ENCODE results near the gene PLEKHA8. TPM values are rescaled to one million over a fixed set of nuclear protein-coding genes. Genes with fewer than 3 reads are reported as not detected.

PLEKHA8 gene
- total RNA-seq (2022) (12.0 and 16.2 TPM in 2 replicates), Bru-seq, nascent RNA (percentile 60 among the genes with signal in this experiment), BruChase-seq, experiment 1, labeled RNA remaining after a 6-hour chase (percentile 69 among the genes with signal in this experiment), BruChase-seq, experiment 2, labeled RNA remaining after a 2-hour chase (percentile 73 among the genes with signal in this experiment)
- long read RNA-seq, full-length matches to known transcripts: 20 of 30 reads
- long read RNA-seq, partial matches to known transcripts: 0 of 30 reads
- long read RNA-seq, other reads (novel, unspliced or antisense): 10 of 30 reads

- BruUV-seq (replicated peaks): no TSS peak
- peak; percentile 85 for DNase-seq (ENCODE audit: unreplicated experiment)
- H3K27ac Mint-ChIP-seq (ENCODE audit: low read depth, unreplicated experiment): peak within 1 kb of the TSS; percentile 92
- H3K4me3 Mint-ChIP-seq (ENCODE audit: unreplicated experiment): no peak within 1 kb of the TSS
- CTCF ChIA-PET: interaction anchor here (0.6 to 1.1 kb wide), 4 partner anchors 42 to 1973 kb away, joined by 3 to 4 read pairs (median 3); partner anchors contain the start of gene MTURN
- intact Hi-C loops (cut with micrococcal nuclease): loop anchor here (2.0 kb wide), 1 partner anchor 35 kb away; no protein-coding TSS in a partner anchor
- H3K9me3 Mint-ChIP-seq (ENCODE audit: unreplicated experiment): no peaks in the 10 kb centered on the region
- TF ChIP-seq CTCF (IDR thresholded peaks at IDR 0.05; ENCODE audit: unreplicated experiment): no peak
- H3K36me3 Mint-ChIP-seq (ENCODE audit: insufficient read depth, unreplicated experiment): no peaks in the 10 kb centered on the region
- H3K27me3 Mint-ChIP-seq (ENCODE audit: insufficient read depth, unreplicated experiment): no peaks in the 10 kb centered on the region
- POLR2A ChIA-PET: interaction anchor here (0.7 to 3.8 kb wide), 22 partner anchors 9 to 465 kb away, joined by 3 to 40 read pairs (median 4); partner anchors contain the start of genes MTURN and PRR15
- H3K4me1 Mint-ChIP-seq (ENCODE audit: insufficient read depth, unreplicated experiment): peaks cover 21% of the 10 kb centered on the region
Measured at GRCh38 chr7:30028216-30028748, at the start of gene PLEKHA8. Gene PLEKHA8 (plus strand): TSS chr7:30028412. CDS start chr7:30028763, 351 bp downstream.

DNA sequence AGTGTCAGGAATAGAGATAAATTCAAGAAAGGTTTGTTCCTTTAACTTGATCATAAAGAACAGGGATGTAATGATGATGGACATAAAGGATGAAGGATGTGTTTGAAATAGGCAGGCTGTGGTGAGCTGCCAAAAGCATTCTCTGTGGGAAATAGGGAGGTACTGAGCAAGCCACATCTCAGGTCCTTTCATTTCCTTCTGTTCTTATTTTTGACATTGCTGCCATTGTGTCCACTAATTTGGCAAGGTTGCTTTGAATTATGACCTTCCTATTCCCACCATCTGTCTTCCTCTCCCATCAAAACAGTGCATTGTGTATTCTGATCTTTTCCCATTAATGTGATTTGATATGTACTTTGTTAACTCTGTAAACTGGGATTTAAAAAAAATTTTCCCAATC is 48.1 kb upstream of the PLEKHA8 start:
- Mint-ChIP-seq H3K36me3 (ENCODE audit: insufficient read depth, unreplicated experiment) (no peaks in the 10 kb centered on the region), H3K4me1 (ENCODE audit: insufficient read depth, unreplicated experiment) (no peaks in the 10 kb centered on the region), H3K27me3 (ENCODE audit: insufficient read depth, unreplicated experiment) (no peaks in the 10 kb centered on the region), H3K4me3 (ENCODE audit: unreplicated experiment) (no peak overlapping the region), H3K27ac (ENCODE audit: low read depth, unreplicated experiment) (no peak overlapping the region), H3K9me3 (ENCODE audit: unreplicated experiment) (no peaks in the 10 kb centered on the region)
- POLR2A ChIA-PET: interaction anchor here (0.6 to 1.1 kb wide), 3 partner anchors 8 to 679 kb away, joined by 3 read pairs; no protein-coding TSS in a partner anchor
- DNase-seq (ENCODE audit: unreplicated experiment): no peak
- CTCF ChIA-PET: no interaction called here
- no peak for TF ChIP-seq CTCF (IDR thresholded peaks at IDR 0.05; ENCODE audit: unreplicated experiment)
- no TSS peak for BruUV-seq (replicated peaks)
- intact Hi-C loops (cut with micrococcal nuclease): no loop called here

GRCh38 chr7:29987083-29987482 is 41.1 kb upstream of the PLEKHA8 start:
- no peaks in the 10 kb centered on the region for H3K36me3 Mint-ChIP-seq (ENCODE audit: insufficient read depth, unreplicated experiment)
- no peak overlapping the region for H3K4me3 Mint-ChIP-seq (ENCODE audit: unreplicated experiment)
- peak overlapping the region; percentile 89 for H3K27ac Mint-ChIP-seq (ENCODE audit: low read depth, unreplicated experiment)
- TF ChIP-seq CTCF (IDR thresholded peaks at IDR 0.05; ENCODE audit: unreplicated experiment): no peak
- H3K4me1 Mint-ChIP-seq (ENCODE audit: insufficient read depth, unreplicated experiment): peaks cover 22% of the 10 kb centered on the region
- H3K27me3 Mint-ChIP-seq (ENCODE audit: insufficient read depth, unreplicated experiment): no peaks in the 10 kb centered on the region
- CTCF ChIA-PET: no interaction called here
- H3K9me3 Mint-ChIP-seq (ENCODE audit: unreplicated experiment): no peaks in the 10 kb centered on the region
- no TSS peak for BruUV-seq (replicated peaks)
- POLR2A ChIA-PET: interaction anchor here (1.0 to 1.9 kb wide), 3 partner anchors 9 to 41 kb away, joined by 3 to 40 read pairs (median 5); partner anchors contain the start of genes FKBP14 and PLEKHA8
- peak; percentile 3 for DNase-seq (ENCODE audit: unreplicated experiment)
- intact Hi-C loops (cut with micrococcal nuclease): no loop called here

GRCh38 chr7:29987811-29988317 is 40.3 kb upstream of the PLEKHA8 start:
- Mint-ChIP-seq H3K27me3 (ENCODE audit: insufficient read depth, unreplicated experiment) (no peaks in the 10 kb centered on the region), H3K4me1 (ENCODE audit: insufficient read depth, unreplicated experiment) (peaks cover 22% of the 10 kb centered on the region), H3K27ac (ENCODE audit: low read depth, unreplicated experiment) (peak overlapping the region; percentile 89), H3K36me3 (ENCODE audit: insufficient read depth, unreplicated experiment) (no peaks in the 10 kb centered on the region), H3K4me3 (ENCODE audit: unreplicated experiment) (peak overlapping the region; percentile 64), H3K9me3 (ENCODE audit: unreplicated experiment) (no peaks in the 10 kb centered on the region)
- no peak for TF ChIP-seq CTCF (IDR thresholded peaks at IDR 0.05; ENCODE audit: unreplicated experiment)
- BruUV-seq (replicated peaks): no TSS peak
- DNase-seq (ENCODE audit: unreplicated experiment): peak; percentile 70
- intact Hi-C loops (cut with micrococcal nuclease): no loop called here
- CTCF ChIA-PET: interaction anchor here (0.6 to 1.1 kb wide), 2 partner anchors 32 to 799 kb away, joined by 3 to 4 read pairs; no protein-coding TSS in a partner anchor
- POLR2A ChIA-PET: interaction anchor here (0.6 to 1.9 kb wide), 8 partner anchors 8 to 603 kb away, joined by 3 to 40 read pairs (median 4); partner anchors contain the start of genes FKBP14 and PLEKHA8
